Body of pancreas (tissue), 4 donors: ENCODE measurements around the gene ITPK1.

Experiments used
- POLR2A ChIP-seq, 3 donors: fragments of 450-650 bp; IDR thresholded peaks; one replicate each; pipeline ENCODE4 v1.6.1; 2016; ENCODE audit warnings: antibody characterized with exemption in 3 of 3, mild to moderate bottlenecking in 2 of 3
- TF ChIP-seq, protein P1 (sequence below), 7 experiments: fragments of 450-650 bp in 4 of 7; fragments of 200-600 bp in 3 of 7; sonication (generic) in 3 of 7; IDR thresholded peaks; one replicate each; pipeline ENCODE4 v1.5.1; 2016 to 2019; ENCODE audit warnings: antibody characterized with exemption in 7 of 7

- peak in 1 of 3 donors; percentile 22 for TF ChIP-seq POLR2A (IDR thresholded peaks at IDR 0.05)
- TF ChIP-seq, protein P1, sequence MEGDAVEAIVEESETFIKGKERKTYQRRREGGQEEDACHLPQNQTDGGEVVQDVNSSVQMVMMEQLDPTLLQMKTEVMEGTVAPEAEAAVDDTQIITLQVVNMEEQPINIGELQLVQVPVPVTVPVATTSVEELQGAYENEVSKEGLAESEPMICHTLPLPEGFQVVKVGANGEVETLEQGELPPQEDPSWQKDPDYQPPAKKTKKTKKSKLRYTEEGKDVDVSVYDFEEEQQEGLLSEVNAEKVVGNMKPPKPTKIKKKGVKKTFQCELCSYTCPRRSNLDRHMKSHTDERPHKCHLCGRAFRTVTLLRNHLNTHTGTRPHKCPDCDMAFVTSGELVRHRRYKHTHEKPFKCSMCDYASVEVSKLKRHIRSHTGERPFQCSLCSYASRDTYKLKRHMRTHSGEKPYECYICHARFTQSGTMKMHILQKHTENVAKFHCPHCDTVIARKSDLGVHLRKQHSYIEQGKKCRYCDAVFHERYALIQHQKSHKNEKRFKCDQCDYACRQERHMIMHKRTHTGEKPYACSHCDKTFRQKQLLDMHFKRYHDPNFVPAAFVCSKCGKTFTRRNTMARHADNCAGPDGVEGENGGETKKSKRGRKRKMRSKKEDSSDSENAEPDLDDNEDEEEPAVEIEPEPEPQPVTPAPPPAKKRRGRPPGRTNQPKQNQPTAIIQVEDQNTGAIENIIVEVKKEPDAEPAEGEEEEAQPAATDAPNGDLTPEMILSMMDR (IDR thresholded peaks at IDR 0.05), result peak in 1 of 7 experiments; percentile 1
These were observed 72.5 kb downstream of the ITPK1 start for GRCh38 chr14:93042968-93043940.
